AG04449 (cell line): Measurements from ENCODE around the gene LRTM1.

Source experiments
- CTCF ChIA-PET: fragments of 350-600 bp; formaldehyde crosslinking; extraction: SDS; loops from one replicate; lab custom pipeline; 2021; ENCODE audit warnings: antibody characterized with exemption; lab: Yijun Ruan, JAX
- POLR2A ChIA-PET: fragments of 400-600, 350-600 bp; formaldehyde crosslinking; extraction: SDS; loops from one replicate; lab custom pipeline; 2020; ENCODE audit warnings: antibody characterized with exemption, inconsistent platforms; lab: Yijun Ruan, JAX
- DNase-seq: peaks from one replicate; pipeline ENCODE4 v3.0.0-alpha.2; 2010; ENCODE audit warnings: low read depth, low spot score
- H3K4me3 ChIP-seq: 2 replicates; pipeline ENCODE4 v1.5.1; 2011; ENCODE audit warnings: low read depth, mild to moderate bottlenecking, control low read depth, low read length
- TF ChIP-seq, protein P1 (sequence below): IDR thresholded peaks from one replicate; pipeline ENCODE4 v1.5.1; 2011; ENCODE audit warnings: mild to moderate bottlenecking, moderate library complexity, low read length, control low read depth, inconsistent platforms; ENCODE audit not compliant: insufficient read depth; ENCODE audit errors: missing control alignments

LRTM1 gene

GRCh38 chr3:54928046-54928770 is at the start of gene LRTM1:
Gene LRTM1, minus strand, starts transcription at chr3:54928059. Its CDS starts 148 bp downstream, at chr3:54927911.
- no peak for DNase-seq
- CTCF ChIA-PET: no interaction called here
- TF ChIP-seq, protein P1, sequence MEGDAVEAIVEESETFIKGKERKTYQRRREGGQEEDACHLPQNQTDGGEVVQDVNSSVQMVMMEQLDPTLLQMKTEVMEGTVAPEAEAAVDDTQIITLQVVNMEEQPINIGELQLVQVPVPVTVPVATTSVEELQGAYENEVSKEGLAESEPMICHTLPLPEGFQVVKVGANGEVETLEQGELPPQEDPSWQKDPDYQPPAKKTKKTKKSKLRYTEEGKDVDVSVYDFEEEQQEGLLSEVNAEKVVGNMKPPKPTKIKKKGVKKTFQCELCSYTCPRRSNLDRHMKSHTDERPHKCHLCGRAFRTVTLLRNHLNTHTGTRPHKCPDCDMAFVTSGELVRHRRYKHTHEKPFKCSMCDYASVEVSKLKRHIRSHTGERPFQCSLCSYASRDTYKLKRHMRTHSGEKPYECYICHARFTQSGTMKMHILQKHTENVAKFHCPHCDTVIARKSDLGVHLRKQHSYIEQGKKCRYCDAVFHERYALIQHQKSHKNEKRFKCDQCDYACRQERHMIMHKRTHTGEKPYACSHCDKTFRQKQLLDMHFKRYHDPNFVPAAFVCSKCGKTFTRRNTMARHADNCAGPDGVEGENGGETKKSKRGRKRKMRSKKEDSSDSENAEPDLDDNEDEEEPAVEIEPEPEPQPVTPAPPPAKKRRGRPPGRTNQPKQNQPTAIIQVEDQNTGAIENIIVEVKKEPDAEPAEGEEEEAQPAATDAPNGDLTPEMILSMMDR: no peak
- POLR2A ChIA-PET: no interaction called here
- no peak within 1 kb of the TSS for H3K4me3 ChIP-seq

DNA sequence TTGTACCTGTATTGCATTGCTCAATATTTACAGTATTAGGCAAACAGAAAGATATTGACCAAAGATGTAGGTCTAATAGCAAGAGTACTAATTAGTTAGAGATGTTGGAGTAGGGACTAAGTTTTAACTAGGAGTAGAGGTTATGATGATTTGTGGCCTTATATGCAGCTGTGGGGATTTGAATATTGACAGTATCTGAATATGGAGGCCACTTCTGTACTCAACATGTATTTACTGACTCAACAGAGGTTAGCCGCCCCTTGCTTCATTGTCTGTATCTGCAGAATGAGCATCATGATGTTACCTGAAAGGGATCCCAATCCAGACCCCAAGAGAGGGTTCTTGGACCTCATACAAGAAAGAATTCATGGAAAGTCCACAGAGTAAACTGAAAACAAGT is 49.6 kb upstream of the LRTM1 start:
- no peak for DNase-seq
- TF ChIP-seq, protein P1: no peak
- ChIA-PET POLR2A (no interaction called here), CTCF (interaction anchor here (1.3 kb wide), 1 partner anchor 10 kb away, joined by 3 read pairs; no protein-coding TSS in a partner anchor)
- no peak overlapping the region for H3K4me3 ChIP-seq

DNA sequence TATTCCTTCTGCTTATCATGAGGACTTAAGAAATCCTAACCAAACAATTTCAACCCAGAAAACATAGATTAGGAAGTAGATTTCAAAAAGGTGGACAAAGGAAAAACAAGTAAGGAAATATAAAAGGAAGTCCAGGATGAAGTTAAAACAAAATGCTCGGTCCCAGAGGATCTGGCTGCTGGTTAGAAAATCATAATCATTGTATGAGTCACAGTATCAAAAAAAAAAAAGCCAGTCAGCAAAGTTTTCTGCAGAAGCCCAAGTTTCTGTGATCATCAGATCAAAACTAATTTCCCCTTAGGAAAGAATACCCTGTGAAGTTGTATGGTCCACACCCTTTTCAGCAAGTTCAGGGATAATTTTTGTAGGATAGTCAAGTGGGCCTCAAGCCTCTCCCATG is 43.0 kb upstream of the LRTM1 start:
- TF ChIP-seq, protein P1: no peak
- H3K4me3 ChIP-seq: no peak overlapping the region
- ChIA-PET CTCF (interaction anchor here (0.6 kb wide), 1 partner anchor 29 kb away, joined by 3 read pairs; no protein-coding TSS in a partner anchor), POLR2A (interaction anchor here (1.1 kb wide), 1 partner anchor 506 kb away, joined by 3 read pairs; no protein-coding TSS in a partner anchor)
- no peak for DNase-seq

DNA sequence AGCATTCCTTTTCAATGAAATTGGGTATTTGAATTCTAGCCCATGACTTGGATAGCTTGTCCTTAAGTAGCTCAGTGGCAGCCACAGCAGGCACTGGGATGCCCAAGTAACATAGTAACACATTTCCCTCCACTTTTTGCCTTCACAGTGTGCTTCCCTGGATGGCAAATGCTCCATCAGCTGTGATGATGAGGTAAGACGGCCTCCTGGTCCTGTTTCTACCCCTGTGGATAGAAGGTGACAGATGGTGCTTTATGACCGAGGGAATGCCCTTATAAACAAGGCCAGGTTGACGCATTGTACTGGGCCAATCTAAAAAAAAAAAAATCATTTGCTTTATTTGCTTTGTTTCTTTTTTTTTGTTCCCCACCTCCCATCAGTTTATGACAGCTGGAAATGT is 41.8 kb upstream of the LRTM1 start:
- no peak overlapping the region for H3K4me3 ChIP-seq
- TF ChIP-seq, protein P1: no peak
- DNase-seq: no peak
- CTCF ChIA-PET: interaction anchor here (1.1 kb wide), 1 partner anchor 99 kb away, joined by 3 read pairs; no protein-coding TSS in a partner anchor
- POLR2A ChIA-PET: interaction anchor here (0.7 kb wide), 1 partner anchor 211 kb away, joined by 4 read pairs; no protein-coding TSS in a partner anchor

DNA sequence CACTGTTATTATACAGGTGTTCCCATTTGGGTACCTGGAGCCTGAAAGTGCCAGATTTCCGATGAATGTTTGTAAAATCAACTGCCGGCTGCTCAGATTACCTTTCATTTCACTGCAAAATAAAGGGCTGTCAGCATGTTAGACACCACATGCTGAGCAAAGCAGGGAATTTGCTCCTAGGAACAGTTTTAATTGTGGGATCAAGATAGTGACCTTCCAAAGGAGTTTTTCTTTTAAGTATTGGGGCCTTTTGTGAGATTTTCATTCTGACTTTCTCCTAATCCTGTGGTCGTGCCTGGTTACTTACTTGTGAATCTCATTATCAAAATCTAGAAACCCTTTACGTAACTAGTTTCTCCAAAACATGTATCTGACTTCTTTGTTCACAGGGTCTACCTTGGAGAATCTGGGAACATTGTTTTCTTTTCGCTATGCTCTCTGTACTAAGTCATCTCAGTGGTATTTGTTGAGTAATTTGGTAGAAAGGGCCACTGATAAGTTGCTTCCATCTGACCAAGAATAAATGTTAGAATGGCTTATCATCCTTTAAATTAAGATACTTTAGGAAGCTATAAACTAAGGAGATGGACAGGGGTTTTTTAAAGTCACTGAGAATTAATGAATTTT is 40.8 kb upstream of the LRTM1 start:
- DNase-seq: no peak
- ChIA-PET POLR2A (no interaction called here), CTCF (interaction anchor here (1.0 to 1.2 kb wide), 2 partner anchors 8 to 20 kb away, joined by 3 read pairs; no protein-coding TSS in a partner anchor)

More for the DNA sequence above, 40.8 kb upstream of the LRTM1 start:
- H3K4me3 ChIP-seq: no peak overlapping the region
- TF ChIP-seq, protein P1: no peak
